AG10803 (cell line): ENCODE measurements around the gene C11orf86.

ENCODE experiments used
- DNase-seq: peaks from one replicate; pipeline ENCODE4 v3.0.0; 2010; ENCODE audit warnings: low read depth
- H3K4me3 ChIP-seq: 2 replicates; pipeline ENCODE4 v1.5.1; 2011; ENCODE audit warnings: mild to moderate bottlenecking, low read length, control low read depth
- TF ChIP-seq, protein P1 (sequence below): conservative IDR thresholded peaks from 2 replicates; pipeline ENCODE4 v1.5.1; 2011; ENCODE audit warnings: mild to moderate bottlenecking, low read length, control low read depth, inconsistent platforms

Gene C11orf86, protein sequence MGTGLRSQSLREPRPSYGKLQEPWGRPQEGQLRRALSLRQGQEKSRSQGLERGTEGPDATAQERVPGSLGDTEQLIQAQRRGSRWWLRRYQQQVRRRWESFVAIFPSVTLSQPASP

DNA sequence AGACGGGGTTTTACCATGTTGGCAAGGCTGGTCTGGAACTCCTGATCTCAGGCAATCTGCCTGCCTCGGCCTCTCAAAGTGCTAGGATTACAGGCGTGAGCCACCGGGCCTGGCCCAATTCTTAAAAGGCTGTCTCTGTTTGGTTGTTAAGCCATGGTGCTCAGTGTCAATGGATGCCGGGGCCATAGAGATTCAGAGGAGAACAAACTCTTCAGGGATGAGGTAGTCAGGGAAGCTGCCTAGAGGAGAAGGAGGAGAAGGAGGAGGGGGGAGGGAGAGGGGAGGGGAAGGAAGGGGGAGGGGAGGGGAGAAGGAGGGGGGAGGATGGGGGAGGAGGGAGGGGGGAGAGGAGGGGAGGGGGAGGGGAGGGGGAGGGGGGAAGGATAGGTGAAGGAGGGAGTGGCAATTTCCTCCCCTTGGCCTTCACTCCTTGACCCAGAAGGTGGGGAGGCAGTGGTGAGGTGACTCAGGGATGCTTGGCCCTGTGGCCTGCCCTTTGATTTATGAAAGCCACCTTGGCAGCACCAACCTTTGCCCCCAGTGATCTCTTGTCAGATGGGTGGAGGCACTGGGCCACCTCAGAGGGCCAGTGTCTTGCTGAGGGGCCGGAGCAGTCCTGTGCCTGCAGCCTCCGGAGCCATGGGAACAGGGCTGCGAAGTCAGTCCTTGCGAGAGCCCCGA lies at the start of gene C11orf86:
TSS of gene C11orf86 (plus strand) at position 581 of the 681 bp plus-strand sequence. CDS start at position 640, 59 bp downstream.
- H3K4me3 ChIP-seq = no peak within 1 kb of the TSS
- TF ChIP-seq, protein P1, sequence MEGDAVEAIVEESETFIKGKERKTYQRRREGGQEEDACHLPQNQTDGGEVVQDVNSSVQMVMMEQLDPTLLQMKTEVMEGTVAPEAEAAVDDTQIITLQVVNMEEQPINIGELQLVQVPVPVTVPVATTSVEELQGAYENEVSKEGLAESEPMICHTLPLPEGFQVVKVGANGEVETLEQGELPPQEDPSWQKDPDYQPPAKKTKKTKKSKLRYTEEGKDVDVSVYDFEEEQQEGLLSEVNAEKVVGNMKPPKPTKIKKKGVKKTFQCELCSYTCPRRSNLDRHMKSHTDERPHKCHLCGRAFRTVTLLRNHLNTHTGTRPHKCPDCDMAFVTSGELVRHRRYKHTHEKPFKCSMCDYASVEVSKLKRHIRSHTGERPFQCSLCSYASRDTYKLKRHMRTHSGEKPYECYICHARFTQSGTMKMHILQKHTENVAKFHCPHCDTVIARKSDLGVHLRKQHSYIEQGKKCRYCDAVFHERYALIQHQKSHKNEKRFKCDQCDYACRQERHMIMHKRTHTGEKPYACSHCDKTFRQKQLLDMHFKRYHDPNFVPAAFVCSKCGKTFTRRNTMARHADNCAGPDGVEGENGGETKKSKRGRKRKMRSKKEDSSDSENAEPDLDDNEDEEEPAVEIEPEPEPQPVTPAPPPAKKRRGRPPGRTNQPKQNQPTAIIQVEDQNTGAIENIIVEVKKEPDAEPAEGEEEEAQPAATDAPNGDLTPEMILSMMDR = no peak
- no peak for DNase-seq

DNA sequence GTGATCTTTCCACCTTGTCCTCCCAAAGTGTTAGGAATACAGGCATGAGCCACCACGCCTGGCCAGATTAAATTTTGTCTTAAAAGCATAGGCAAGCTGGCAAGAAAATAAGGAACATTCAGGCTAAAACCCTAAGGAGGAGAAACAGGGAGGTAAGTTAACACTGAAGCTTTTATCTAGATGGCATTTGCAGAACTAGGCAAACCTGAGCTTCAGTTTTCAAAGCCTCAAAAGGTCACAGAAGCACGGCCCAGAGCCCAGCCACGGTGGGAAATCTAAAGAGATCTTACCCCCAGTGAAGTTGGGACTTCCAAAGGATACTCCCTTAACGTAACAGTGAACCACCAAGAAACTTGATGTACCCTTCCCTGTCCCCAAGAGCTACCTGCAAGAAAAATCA lies 45.4 kb upstream of the C11orf86 start:
- TF ChIP-seq, protein P1 = no peak
- H3K4me3 ChIP-seq = no peak overlapping the region
- no peak for DNase-seq

DNA sequence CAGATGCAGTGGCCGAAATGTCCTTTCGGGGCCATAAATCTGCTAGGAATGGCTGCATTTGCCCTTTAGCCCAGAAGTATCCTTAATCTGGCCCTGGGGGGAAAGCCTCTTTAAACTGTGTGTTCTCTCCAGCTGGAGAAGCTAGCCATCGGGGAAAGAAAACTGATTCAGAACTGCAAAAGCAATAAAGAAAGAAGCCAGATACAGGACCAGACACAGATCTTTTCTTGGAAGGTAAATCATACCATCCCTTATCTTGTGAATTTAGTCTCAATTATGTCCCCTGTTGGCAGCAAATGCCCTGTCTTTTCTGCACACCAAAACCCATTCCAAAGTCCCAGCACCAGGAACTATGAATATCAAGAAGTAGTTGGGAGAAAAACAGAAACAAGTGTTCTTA lies 42.6 kb upstream of the C11orf86 start:
- DNase-seq = no peak
- no peak overlapping the region for H3K4me3 ChIP-seq
- TF ChIP-seq, protein P1 = no peak

DNA sequence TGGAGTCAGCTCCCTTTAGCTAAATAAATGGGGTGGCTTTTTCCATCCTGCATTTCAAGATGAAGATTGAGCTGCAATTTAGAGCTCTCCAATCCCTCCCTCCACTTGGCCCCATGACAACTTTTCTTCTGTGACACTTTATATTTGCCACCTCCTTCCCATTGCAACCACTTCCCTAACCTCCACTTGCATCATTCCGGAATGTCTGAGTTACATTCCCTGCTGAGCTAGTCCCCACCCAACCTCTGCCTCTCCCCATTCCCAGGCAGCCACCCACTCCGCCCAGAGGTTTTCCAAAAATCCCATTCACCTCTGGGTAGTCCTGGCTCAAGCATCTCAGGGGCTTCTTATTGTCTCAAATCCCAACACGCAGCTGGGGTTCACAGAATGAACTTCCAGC lies 41.6 kb upstream of the C11orf86 start:
- DNase-seq = peak; percentile 63
- TF ChIP-seq, protein P1 = no peak

DNA sequence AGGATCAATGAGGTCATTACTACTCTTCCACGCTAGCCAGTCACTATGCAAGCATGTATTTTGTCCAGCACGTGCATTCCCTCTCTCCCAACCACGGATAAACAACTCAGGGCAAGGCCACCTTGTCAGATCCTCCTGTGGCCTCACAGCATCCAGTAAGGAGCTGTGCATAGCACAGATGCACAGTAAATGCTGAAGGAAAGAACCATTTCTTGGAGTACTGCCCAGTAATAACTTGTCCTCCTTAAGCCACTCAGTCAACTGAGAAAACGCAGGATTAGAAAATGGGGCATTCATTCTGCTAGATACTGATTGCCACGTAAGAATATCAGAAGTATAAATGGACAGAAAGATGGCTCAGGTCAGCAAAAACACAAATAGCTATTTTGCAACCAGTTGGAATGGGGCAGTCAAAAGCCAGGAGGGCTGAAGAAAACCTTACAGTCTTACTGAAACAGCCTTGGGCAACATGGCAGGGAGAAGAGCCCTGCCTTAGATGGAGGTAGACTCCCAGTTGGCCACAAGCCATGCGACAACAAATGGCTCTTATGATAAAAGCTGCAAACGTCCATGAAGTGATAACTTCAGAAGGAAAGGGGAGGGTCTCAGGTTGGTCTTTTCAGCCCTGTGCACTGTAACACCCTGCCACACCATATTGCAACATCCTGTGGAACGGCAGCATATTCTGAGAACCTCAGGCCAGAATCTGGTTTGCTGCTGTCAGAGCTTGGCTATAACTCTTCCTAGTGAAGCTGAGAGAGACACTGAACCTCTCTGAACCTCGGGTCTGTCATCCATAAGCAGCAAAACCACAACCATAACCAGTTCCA lies 39.9 kb upstream of the C11orf86 start:
- peak; percentile 95 for DNase-seq
- no peak overlapping the region for H3K4me3 ChIP-seq
- TF ChIP-seq, protein P1 = no peak

More for the DNA sequence above, 41.6 kb upstream of the C11orf86 start:
- no peak overlapping the region for H3K4me3 ChIP-seq

DNA sequence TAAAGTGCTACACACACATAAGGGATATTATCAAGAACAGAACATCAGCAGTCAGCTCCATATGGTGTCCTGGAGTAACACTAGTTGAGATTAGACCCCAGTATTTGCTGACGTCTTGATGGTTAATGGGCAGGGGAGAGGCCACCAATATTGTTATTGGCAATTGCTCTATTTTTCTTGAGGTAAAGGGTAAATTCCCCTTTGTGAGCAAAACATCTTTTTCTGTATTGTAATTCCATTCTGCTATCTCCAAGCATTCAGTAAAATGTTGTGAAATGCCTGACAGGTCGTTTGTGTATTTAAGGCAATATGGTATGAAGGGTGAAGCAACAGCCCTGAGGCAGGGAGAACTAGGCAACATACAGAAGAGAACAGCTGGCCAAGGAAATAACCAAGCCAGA lies 38.8 kb upstream of the C11orf86 start:
- no peak overlapping the region for H3K4me3 ChIP-seq
- TF ChIP-seq, protein P1 = no peak
- DNase-seq = peak; percentile 95
